ENCODE results near the gene PLEKHS1.

PLEKHS1 gene

GRCh38 chr10:113754125-113754524 is 2.6 kb downstream of the PLEKHS1 start:
- no peak for TF ChIP-seq CTCF (conservative IDR thresholded peaks at IDR 0.05; ENCODE audit: low read depth, low read length)
- no peak for DNase-seq (ENCODE audit: low read depth)
- no peak overlapping the region for H3K4me3 ChIP-seq (ENCODE audit: low read length)

DNA sequence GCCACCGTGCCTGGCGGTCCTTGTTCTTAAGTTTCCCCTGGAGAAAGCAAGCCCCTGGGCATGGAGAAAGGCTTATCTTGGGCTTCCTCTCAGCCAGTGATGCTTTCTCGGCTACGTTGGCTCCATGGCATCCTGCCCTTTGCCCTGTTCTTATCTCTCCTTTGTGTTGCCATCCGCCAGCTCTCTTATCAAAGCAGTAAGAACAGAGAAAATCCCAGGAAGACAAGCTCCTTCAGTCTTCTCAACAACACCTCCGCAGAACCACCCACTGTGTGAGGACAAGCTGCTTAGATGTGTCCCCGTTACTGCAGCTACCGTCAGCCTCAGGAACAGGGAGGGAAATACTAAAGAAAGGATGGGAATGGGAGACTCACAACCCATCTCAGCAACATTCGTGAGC is 3.3 kb downstream of the PLEKHS1 start:
- DNase-seq (ENCODE audit: low read depth), result no peak
- no peak overlapping the region for H3K4me3 ChIP-seq (ENCODE audit: low read length)
- TF ChIP-seq CTCF (conservative IDR thresholded peaks at IDR 0.05; ENCODE audit: low read depth, low read length), result no peak

DNA sequence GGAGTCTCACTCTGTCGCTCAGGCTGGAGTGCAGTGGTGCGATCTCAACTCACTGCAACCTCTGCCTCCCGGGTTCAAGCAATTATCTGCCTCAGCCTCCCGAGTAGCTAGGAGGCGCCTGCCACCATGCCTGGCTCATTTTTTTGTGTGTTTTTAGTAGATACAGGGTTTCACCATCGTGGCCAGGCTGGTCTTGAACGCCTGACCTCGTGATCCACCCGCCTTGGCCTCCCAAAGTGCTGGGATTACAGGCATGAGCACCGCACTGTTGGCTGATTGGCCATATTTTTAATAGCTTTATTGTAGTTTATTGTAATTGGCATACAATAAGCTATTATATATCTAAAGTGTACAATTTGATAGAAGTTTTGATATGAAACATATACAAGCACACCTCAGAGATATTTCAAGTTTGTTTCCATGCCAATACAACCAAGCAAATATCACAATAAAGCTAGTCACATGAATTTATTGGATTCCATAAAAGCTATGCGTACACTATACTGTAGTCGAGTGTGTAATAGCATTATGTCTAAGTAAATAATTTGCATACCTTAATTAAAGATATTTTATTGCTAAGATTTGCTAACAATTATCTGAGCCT is 5.6 kb downstream of the PLEKHS1 start:
- TF ChIP-seq CTCF (conservative IDR thresholded peaks at IDR 0.05; ENCODE audit: low read depth, low read length), result no peak
- H3K4me3 ChIP-seq (ENCODE audit: low read length), result no peak overlapping the region
- no peak for DNase-seq (ENCODE audit: low read depth)

DNA sequence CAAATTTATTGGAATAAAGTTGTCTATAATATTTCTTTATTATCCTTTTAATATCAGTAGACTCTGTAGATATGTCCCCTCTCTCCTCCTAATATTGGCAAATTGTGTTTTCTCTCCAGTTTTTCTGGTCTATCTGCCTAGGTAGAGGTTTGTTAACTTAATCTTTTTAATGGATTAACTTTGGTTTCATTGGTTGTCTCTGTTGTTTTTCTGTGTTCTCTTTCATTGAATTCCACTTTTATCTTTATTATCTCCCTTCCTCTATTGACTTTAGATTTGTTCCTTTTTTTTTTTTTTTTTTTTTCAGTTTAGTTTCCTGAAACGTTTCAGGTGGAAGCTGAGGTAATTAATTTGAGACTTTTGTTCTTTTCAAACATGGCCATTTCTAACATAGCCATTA is 10.6 kb downstream of the PLEKHS1 start:
- DNase-seq (ENCODE audit: low read depth), result no peak
- no peak for TF ChIP-seq CTCF (conservative IDR thresholded peaks at IDR 0.05; ENCODE audit: low read depth, low read length)
- H3K4me3 ChIP-seq (ENCODE audit: low read length), result no peak overlapping the region

GRCh38 chr10:113764582-113764981 is 13.1 kb downstream of the PLEKHS1 start:
- TF ChIP-seq CTCF (conservative IDR thresholded peaks at IDR 0.05; ENCODE audit: low read depth, low read length), result no peak

GRCh38 chr10:113765910-113766309 is 14.4 kb downstream of the PLEKHS1 start:
- DNase-seq (ENCODE audit: low read depth), result no peak
- no peak overlapping the region for H3K4me3 ChIP-seq (ENCODE audit: low read length)
- no peak for TF ChIP-seq CTCF (conservative IDR thresholded peaks at IDR 0.05; ENCODE audit: low read depth, low read length)

More at GRCh38 chr10:113764582-113764981, 13.1 kb downstream of the PLEKHS1 start:
- peak; percentile 4 for DNase-seq (ENCODE audit: low read depth)
- H3K4me3 ChIP-seq (ENCODE audit: low read length), result no peak overlapping the region

DNA sequence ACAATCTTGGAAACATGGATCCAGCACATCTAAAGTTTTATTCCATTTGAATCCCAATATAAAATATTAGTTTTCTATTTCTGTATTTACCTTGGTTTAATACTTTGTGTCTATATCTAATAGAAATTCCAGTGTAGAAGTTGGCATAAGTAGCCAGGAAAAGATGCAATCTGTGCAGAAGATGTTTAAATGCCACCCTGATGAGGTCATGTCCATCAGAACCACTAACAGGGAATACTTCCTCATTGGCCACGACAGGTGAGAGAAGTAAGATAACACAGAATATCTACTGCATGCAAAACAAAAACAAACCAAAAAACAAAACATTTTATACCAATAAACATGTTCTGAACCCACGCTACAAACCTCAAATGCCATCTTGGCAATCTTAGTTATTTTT is 15.7 kb downstream of the PLEKHS1 start:
- no peak for TF ChIP-seq CTCF (conservative IDR thresholded peaks at IDR 0.05; ENCODE audit: low read depth, low read length)
- DNase-seq (ENCODE audit: low read depth), result no peak
- H3K4me3 ChIP-seq (ENCODE audit: low read length), result no peak overlapping the region

Measured in retinal pigment epithelial cell (primary cell).